ENCODE data around the gene ITPRID1.
"Not testable (repeated sequence)": the region's sequence is repeated elsewhere in the genome, so short reads cannot be mapped to it uniquely, and the experiment has no call there.

ITPRID1 gene

GRCh38 chr7:31516680-31517502 lies 3.0 kb downstream of the ITPRID1 start:
- no peaks in the 10 kb centered on the region for H3K27me3 ChIP-seq (ENCODE audit: control insufficient read depth, insufficient read depth, low read length)
- H3K9ac ChIP-seq (ENCODE audit: low read length): no peak overlapping the region
- no peak overlapping the region for H3K4me3 ChIP-seq (ENCODE audit: low read depth, low read length)
- H3K36me3 ChIP-seq (ENCODE audit: control insufficient read depth, insufficient read depth, low read length): no peaks in the 10 kb centered on the region
- H3K27ac ChIP-seq (ENCODE audit: low read depth, low read length): no peak overlapping the region
- H3K4me1 ChIP-seq (ENCODE audit: control insufficient read depth, insufficient read depth, low read length): no peaks in the 10 kb centered on the region
- H3K9me3 ChIP-seq (ENCODE audit: control insufficient read depth, insufficient read depth, low read depth, low read length): peaks cover 13% of the 10 kb centered on the region

DNA sequence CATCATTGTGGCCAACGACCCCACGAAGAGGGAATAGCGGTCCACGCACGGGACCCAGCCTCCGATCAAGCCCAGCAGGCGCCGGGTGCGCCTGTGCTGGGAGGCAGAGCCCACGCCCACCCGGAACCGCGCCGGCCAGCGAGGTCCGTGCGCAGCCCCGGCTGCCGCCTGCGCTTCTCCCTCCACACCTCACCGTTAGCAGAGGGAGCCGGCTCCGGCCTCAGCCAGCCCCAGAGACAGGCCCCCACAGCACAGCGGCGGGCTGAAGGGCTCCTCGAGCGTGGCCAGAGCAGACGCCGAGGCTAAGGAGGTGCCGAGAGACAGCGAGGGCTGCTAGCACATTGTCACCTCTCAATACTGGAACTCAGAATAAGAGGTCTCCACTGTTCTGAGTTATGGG lies 3.6 kb downstream of the ITPRID1 start:
- Histone ChIP-seq H3K27ac (ENCODE audit: low read depth, low read length) (no peak overlapping the region), H3K9me3 (ENCODE audit: control insufficient read depth, insufficient read depth, low read depth, low read length) (peaks cover 13% of the 10 kb centered on the region), H3K4me1 (ENCODE audit: control insufficient read depth, insufficient read depth, low read length) (no peaks in the 10 kb centered on the region), H3K9ac (ENCODE audit: low read length) (no peak overlapping the region), H3K27me3 (ENCODE audit: control insufficient read depth, insufficient read depth, low read length) (no peaks in the 10 kb centered on the region), H3K4me3 (ENCODE audit: low read depth, low read length) (no peak overlapping the region), H3K36me3 (ENCODE audit: control insufficient read depth, insufficient read depth, low read length) (no peaks in the 10 kb centered on the region)

DNA sequence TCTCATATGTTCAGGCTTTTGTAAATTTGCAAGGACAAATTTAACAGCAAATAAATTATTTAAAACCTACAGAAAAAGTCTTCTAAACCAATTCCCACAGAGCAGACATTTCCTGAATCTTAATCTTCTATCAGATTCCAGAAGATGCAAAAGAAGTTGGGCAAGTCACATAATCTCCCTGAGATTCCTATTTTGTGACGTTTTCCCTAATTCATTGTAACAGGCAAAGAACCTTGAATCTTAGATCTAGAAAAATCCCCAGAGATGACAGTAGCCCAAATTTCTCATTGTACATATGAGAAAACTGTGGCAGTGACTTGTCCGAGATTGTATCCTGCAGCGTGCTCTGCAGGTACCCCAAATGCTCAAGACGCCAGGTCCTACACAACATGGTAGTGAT lies 4.9 kb downstream of the ITPRID1 start:
- H3K9ac ChIP-seq (ENCODE audit: low read length): no peak overlapping the region
- H3K27ac ChIP-seq (ENCODE audit: low read depth, low read length): no peak overlapping the region
- no peaks in the 10 kb centered on the region for H3K4me1 ChIP-seq (ENCODE audit: control insufficient read depth, insufficient read depth, low read length)
- H3K4me3 ChIP-seq (ENCODE audit: low read depth, low read length): no peak overlapping the region
- no peaks in the 10 kb centered on the region for H3K36me3 ChIP-seq (ENCODE audit: control insufficient read depth, insufficient read depth, low read length)
- H3K27me3 ChIP-seq (ENCODE audit: control insufficient read depth, insufficient read depth, low read length): no peaks in the 10 kb centered on the region
- H3K9me3 ChIP-seq (ENCODE audit: control insufficient read depth, insufficient read depth, low read depth, low read length): peaks cover 13% of the 10 kb centered on the region

DNA sequence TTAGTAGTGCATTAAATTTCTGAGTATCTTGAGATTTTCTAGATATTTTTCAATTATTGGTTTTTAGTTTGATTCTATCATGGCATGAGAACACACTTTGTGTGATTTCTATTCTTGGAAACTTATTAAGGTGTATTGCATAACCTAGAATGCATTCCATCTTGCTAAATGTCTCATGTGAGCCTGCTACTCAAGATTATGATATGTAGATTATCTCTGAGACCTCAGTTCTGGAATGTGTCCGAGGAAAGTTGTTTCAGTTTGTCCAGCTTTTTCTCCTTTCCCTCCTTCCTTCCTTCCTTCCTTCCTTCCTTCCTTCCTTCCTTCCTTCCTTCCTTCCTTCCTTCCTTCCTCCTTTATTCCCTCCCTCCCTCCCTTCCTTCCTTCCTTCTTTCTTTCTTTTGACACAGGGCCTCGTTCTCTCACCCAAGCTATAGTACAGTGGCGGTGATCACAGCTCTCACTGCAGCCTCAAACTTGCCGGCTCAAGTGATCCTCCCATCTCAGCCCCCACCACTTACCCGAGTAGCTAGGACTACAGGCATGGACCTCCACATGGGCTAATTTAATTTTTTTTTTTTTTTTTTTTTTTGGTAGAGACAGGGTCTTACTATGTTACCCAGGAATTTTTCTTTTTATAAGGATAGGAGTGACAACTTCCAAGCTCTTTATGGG lies 7.6 kb downstream of the ITPRID1 start:
- H3K27me3 ChIP-seq (ENCODE audit: control insufficient read depth, insufficient read depth, low read length): no peaks in the 10 kb centered on the region
- peaks cover 5% of the 10 kb centered on the region; the same call in 1 of the 2 replicates for H3K9me3 ChIP-seq (ENCODE audit: control insufficient read depth, insufficient read depth, low read depth, low read length)
- H3K9ac ChIP-seq (ENCODE audit: low read length): no peak overlapping the region
- H3K36me3 ChIP-seq (ENCODE audit: control insufficient read depth, insufficient read depth, low read length): no peaks in the 10 kb centered on the region
- no peak overlapping the region for H3K4me3 ChIP-seq (ENCODE audit: low read depth, low read length)
- no peaks in the 10 kb centered on the region for H3K4me1 ChIP-seq (ENCODE audit: control insufficient read depth, insufficient read depth, low read length)
- H3K27ac ChIP-seq (ENCODE audit: low read depth, low read length): no peak overlapping the region

DNA sequence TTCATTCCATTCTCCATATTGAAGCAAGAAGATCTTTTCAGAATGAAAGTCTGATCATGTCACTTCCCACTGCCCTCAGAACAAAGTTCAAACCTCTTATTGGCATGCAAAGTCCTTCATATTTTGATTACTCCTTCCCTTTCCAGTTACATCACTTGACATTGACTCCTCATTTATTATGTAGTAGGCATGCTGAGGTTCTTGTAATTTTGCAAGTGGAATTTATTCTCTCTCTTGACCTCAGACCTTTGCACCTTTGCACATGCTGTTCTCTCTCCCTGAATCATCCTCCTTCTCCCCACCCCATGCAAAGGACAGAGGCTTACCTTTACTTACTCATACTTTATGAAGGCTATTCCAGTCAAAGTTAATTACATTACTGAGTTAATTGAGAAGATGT lies 13.0 kb downstream of the ITPRID1 start:
- Histone ChIP-seq H3K4me1 (ENCODE audit: control insufficient read depth, insufficient read depth, low read length) (no peaks in the 10 kb centered on the region), H3K9me3 (ENCODE audit: control insufficient read depth, insufficient read depth, low read depth, low read length) (no peaks in the 10 kb centered on the region), H3K27ac (ENCODE audit: low read depth, low read length) (no peak overlapping the region), H3K9ac (ENCODE audit: low read length) (no peak overlapping the region), H3K27me3 (ENCODE audit: control insufficient read depth, insufficient read depth, low read length) (no peaks in the 10 kb centered on the region), H3K36me3 (ENCODE audit: control insufficient read depth, insufficient read depth, low read length) (no peaks in the 10 kb centered on the region), H3K4me3 (ENCODE audit: low read depth, low read length) (no peak overlapping the region)

DNA sequence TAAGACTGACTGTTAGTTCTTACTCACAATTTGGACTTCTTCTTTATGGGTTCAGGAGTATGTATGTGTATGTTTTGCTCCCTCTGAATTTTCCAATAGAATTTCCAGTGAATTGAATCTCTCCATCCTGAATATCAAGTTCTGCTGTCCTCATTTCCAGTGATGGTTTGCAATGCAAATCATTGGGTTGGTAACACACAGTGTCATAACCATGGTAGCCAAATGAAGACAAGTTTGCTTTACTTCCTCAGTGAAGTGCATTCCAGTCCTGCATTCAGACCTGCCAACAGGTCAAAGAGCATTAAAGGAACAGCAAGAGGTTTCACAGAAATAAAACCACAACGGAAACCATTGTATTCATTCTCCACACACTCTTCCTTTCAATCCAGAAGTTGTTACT lies 15.2 kb downstream of the ITPRID1 start:
- Histone ChIP-seq H3K4me1 (ENCODE audit: control insufficient read depth, insufficient read depth, low read length) (no peaks in the 10 kb centered on the region), H3K4me3 (ENCODE audit: low read depth, low read length) (no peak overlapping the region), H3K27me3 (ENCODE audit: control insufficient read depth, insufficient read depth, low read length) (no peaks in the 10 kb centered on the region), H3K27ac (ENCODE audit: low read depth, low read length) (no peak overlapping the region), H3K9ac (ENCODE audit: low read length) (no peak overlapping the region), H3K9me3 (ENCODE audit: control insufficient read depth, insufficient read depth, low read depth, low read length) (no peaks in the 10 kb centered on the region), H3K36me3 (ENCODE audit: control insufficient read depth, insufficient read depth, low read length) (no peaks in the 10 kb centered on the region)

DNA sequence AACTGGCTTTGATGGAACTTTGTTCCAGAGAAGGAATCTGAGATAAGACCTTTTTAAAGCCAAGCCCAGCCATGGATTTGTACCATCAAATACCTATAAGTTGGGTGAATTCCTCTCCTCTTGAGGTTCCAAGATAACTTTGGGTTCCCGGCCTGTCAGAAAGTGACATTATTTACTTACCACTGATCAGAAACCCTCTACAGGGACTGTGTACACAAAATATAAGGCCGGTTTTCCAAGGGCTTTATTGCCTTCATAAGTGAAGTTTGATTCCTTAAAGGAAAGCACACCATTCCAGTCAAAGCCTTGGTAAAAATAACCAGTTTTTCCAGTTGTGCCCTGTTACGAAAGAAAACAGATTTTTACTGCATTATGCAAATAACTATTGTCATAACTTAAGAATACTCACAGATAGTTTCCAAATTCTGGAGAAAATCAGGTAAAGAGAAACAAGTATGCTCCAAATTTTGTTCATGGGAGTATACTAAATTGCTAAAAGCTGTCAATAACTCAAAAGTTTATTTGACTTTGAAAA lies 26.8 kb downstream of the ITPRID1 start:
- not testable (repeated sequence) for H3K36me3 ChIP-seq (ENCODE audit: control insufficient read depth, insufficient read depth, low read length); H3K4me1 ChIP-seq (ENCODE audit: control insufficient read depth, insufficient read depth, low read length); H3K9ac ChIP-seq (ENCODE audit: low read length); H3K27ac ChIP-seq (ENCODE audit: low read depth, low read length); H3K4me3 ChIP-seq (ENCODE audit: low read depth, low read length); H3K27me3 ChIP-seq (ENCODE audit: control insufficient read depth, insufficient read depth, low read length)
- H3K9me3 ChIP-seq (ENCODE audit: control insufficient read depth, insufficient read depth, low read depth, low read length): peaks cover 15% of the 10 kb centered on the region

DNA sequence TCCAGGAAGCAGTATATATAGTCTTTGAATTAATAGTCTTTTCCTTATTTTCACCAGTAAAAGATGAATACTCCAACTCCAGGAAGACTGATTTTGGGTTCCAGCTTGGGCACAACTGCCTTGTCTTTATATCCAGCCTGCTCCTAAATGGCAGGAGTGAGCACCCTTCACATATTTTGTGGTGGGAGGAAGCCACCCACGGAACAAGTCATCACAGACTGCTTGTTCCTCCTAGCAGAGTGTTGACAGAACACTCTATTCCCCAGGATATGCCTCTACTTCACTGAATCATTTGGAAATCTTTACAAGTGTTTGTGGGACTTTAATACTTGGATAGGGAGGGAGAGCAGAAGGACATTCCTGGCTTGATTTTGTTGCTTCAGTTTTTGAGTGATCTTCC lies 31.7 kb downstream of the ITPRID1 start:
- H3K27me3 ChIP-seq (ENCODE audit: control insufficient read depth, insufficient read depth, low read length): no peaks in the 10 kb centered on the region
- H3K36me3 ChIP-seq (ENCODE audit: control insufficient read depth, insufficient read depth, low read length): no peaks in the 10 kb centered on the region
- H3K9me3 ChIP-seq (ENCODE audit: control insufficient read depth, insufficient read depth, low read depth, low read length): no peaks in the 10 kb centered on the region
- H3K4me3 ChIP-seq (ENCODE audit: low read depth, low read length): no peak overlapping the region
- no peak overlapping the region for H3K9ac ChIP-seq (ENCODE audit: low read length)
- H3K27ac ChIP-seq (ENCODE audit: low read depth, low read length): no peak overlapping the region
- no peaks in the 10 kb centered on the region for H3K4me1 ChIP-seq (ENCODE audit: control insufficient read depth, insufficient read depth, low read length)

GRCh38 chr7:31549611-31550010 lies 35.7 kb downstream of the ITPRID1 start:
- Histone ChIP-seq H3K9me3 (ENCODE audit: control insufficient read depth, insufficient read depth, low read depth, low read length) (no peaks in the 10 kb centered on the region), H3K27me3 (ENCODE audit: control insufficient read depth, insufficient read depth, low read length) (no peaks in the 10 kb centered on the region), H3K27ac (ENCODE audit: low read depth, low read length) (no peak overlapping the region), H3K9ac (ENCODE audit: low read length) (no peak overlapping the region), H3K4me3 (ENCODE audit: low read depth, low read length) (no peak overlapping the region), H3K36me3 (ENCODE audit: control insufficient read depth, insufficient read depth, low read length) (no peaks in the 10 kb centered on the region), H3K4me1 (ENCODE audit: control insufficient read depth, insufficient read depth, low read length) (peaks cover 7% of the 10 kb centered on the region; the same call in 1 of the 2 replicates)

DNA sequence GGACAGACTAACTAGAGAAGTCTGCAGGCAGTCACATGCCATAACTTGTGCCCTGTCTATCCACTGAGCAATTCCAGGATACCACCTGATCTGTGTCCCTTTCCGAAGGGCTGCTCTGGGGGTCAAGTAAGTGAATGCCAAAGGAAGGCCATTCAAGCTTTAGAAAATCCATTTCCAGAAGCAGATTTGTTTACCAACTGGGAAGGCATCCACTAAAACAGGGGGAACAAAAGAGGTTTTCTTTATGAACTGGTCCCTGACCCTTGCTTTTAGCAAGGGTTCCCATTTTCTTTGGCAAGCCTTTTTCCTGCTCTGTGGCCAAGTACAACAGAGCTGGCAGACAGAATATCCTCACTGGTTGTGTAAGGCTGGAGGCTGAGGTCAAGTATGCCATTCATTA lies 36.5 kb downstream of the ITPRID1 start:
- no peaks in the 10 kb centered on the region for H3K36me3 ChIP-seq (ENCODE audit: control insufficient read depth, insufficient read depth, low read length)
- no peaks in the 10 kb centered on the region for H3K27me3 ChIP-seq (ENCODE audit: control insufficient read depth, insufficient read depth, low read length)
- H3K4me1 ChIP-seq (ENCODE audit: control insufficient read depth, insufficient read depth, low read length): peaks cover 7% of the 10 kb centered on the region; the same call in 1 of the 2 replicates
- no peak overlapping the region for H3K27ac ChIP-seq (ENCODE audit: low read depth, low read length)
- H3K4me3 ChIP-seq (ENCODE audit: low read depth, low read length): no peak overlapping the region
- H3K9me3 ChIP-seq (ENCODE audit: control insufficient read depth, insufficient read depth, low read depth, low read length): no peaks in the 10 kb centered on the region
- H3K9ac ChIP-seq (ENCODE audit: low read length): no peak overlapping the region

DNA sequence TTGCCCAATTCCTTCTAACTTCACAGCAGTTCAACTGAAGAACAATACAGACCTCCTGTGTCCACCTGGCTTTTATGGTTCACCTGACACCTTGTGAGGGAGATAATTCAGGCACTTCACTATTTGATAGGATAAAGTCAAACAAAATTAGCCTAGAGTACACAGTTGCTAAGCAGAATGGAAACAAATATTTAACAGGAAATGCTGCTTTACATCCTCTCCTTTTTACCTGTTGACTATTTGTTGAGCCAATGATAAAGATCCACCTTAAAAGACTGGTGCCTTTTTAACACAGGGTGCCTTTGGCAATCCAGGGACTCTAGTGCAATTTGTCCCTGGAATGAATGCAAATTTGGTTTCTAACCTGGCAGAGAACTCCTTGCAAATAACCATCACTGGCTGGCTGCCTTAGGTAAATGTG lies 39.8 kb downstream of the ITPRID1 start:
- peaks cover 9% of the 10 kb centered on the region; the same call in 1 of the 2 replicates for H3K9me3 ChIP-seq (ENCODE audit: control insufficient read depth, insufficient read depth, low read depth, low read length)
- no peaks in the 10 kb centered on the region for H3K27me3 ChIP-seq (ENCODE audit: control insufficient read depth, insufficient read depth, low read length)
- no peak overlapping the region for H3K4me3 ChIP-seq (ENCODE audit: low read depth, low read length)
- no peak overlapping the region for H3K27ac ChIP-seq (ENCODE audit: low read depth, low read length)
- no peak overlapping the region for H3K9ac ChIP-seq (ENCODE audit: low read length)
- H3K4me1 ChIP-seq (ENCODE audit: control insufficient read depth, insufficient read depth, low read length): peaks cover 7% of the 10 kb centered on the region; the same call in 1 of the 2 replicates
- H3K36me3 ChIP-seq (ENCODE audit: control insufficient read depth, insufficient read depth, low read length): no peaks in the 10 kb centered on the region

Data from HUES6 (cell line).